OCI-LY7 (cell line): ENCODE measurements around the gene MN1. TPM values are rescaled to one million over a fixed set of nuclear protein-coding genes. Genes with fewer than 3 reads are reported as not detected.

Experiments
- BruUV-seq: library from RNA; stranded (reverse); fragments of 400-500 nt; replicated peaks from 2 replicates; lab custom pipeline; 2021; lab: Mats Ljungman, UMichigan
- CTCF ChIA-PET: fragments of 300-600 bp; sonication (Branson Sonifier 250); formaldehyde crosslinking; loops from one replicate; lab custom pipeline; 2022; ENCODE audit warnings: antibody characterized with exemption; ENCODE audit not compliant: unreplicated experiment; lab: Charles Lee
- POLR2A ChIA-PET: fragments of 300-600 bp; sonication (Branson Sonifier 250); formaldehyde crosslinking; loops from one replicate; lab custom pipeline; 2022; ENCODE audit warnings: antibody characterized with exemption; lab: Charles Lee
- DNase-seq: peaks from one replicate; pipeline ENCODE4 v3.0.0-alpha.2; 2015; ENCODE audit warnings: low spot score
- H2AFZ ChIP-seq: fragments of 200-600 bp; sonication (generic), shearing (Covaris generic); 2 replicates; pipeline ENCODE4 v1.6.1; 2014; ENCODE audit warnings: mild to moderate bottlenecking, antibody characterized with exemption, low read length, moderate library complexity
- H3K27ac ChIP-seq: fragments of 200-600 bp; sonication (generic); 2 replicates; pipeline ENCODE4 v1.5.1; 2014; ENCODE audit warnings: mixed run types, low read depth, mild to moderate bottlenecking, moderate library complexity, low read length, inconsistent platforms; ENCODE audit not compliant: poor library complexity, severe bottlenecking
- H3K36me3 ChIP-seq: fragments of 200-600 bp; sonication (generic); 2 replicates; pipeline ENCODE4 v1.6.1; 2014; ENCODE audit warnings: mild to moderate bottlenecking, antibody characterized with exemption, low read length, moderate library complexity, mixed read lengths; ENCODE audit not compliant: insufficient read depth
- H3K4me1 ChIP-seq: fragments of 200-600 bp; sonication (generic); 2 replicates; pipeline ENCODE4 v1.5.1; 2014; ENCODE audit warnings: mild to moderate bottlenecking, low read length; ENCODE audit not compliant: insufficient read depth, poor library complexity, severe bottlenecking
- H3K4me2 ChIP-seq: fragments of 200-600 bp; sonication (generic); 2 replicates; pipeline ENCODE4 v1.6.1; 2014; ENCODE audit warnings: mild to moderate bottlenecking, low read length
- H3K4me3 ChIP-seq: fragments of 200-600 bp; sonication (generic); 2 replicates; pipeline ENCODE4 v1.5.1; 2014; ENCODE audit warnings: mild to moderate bottlenecking, low read depth, low read length; ENCODE audit not compliant: poor library complexity, severe bottlenecking
- H3K79me2 ChIP-seq: fragments of 200-600 bp; sonication (generic); 2 replicates; pipeline ENCODE4 v1.6.1; 2016; ENCODE audit warnings: low read depth, mild to moderate bottlenecking, low read length, moderate library complexity, mixed read lengths; ENCODE audit not compliant: insufficient read depth
- H3K9me2 ChIP-seq: fragments of 200-600 bp; sonication (generic); 2 replicates; pipeline ENCODE4 v1.6.1; 2016; ENCODE audit warnings: mild to moderate bottlenecking, low read length, mixed read lengths; ENCODE audit not compliant: insufficient read depth
- H3K9me3 ChIP-seq: fragments of 200-600 bp; sonication (generic); 2 replicates; pipeline ENCODE4 v1.6.1; 2014; ENCODE audit warnings: mild to moderate bottlenecking, mixed run types, low read length, mixed read lengths
- H4K20me1 ChIP-seq: fragments of 200-600 bp; sonication (generic); 2 replicates; pipeline ENCODE4 v1.6.1; 2014; ENCODE audit warnings: mild to moderate bottlenecking, antibody characterized with exemption, low read length, moderate library complexity, mixed read lengths; ENCODE audit not compliant: insufficient read depth
- CTCF ChIP-seq: fragments of 200-600 bp; sonication (generic); conservative IDR thresholded peaks from 2 replicates; pipeline ENCODE4 v1.5.1; 2014; ENCODE audit warnings: mild to moderate bottlenecking, antibody characterized with exemption, low read length, moderate library complexity, mixed read lengths
- EZH2phosphoT487 ChIP-seq: fragments of 200-600 bp; sonication (generic); IDR thresholded peaks from 2 replicates; pipeline ENCODE4 v1.6.1; 2018; ENCODE audit warnings: low read depth, borderline replicate concordance, mild to moderate bottlenecking, mixed run types, antibody characterized with exemption, low read length, moderate library complexity, mixed read lengths
- intact Hi-C: fragments of 100-400 bp; cut with micrococcal nuclease; formaldehyde crosslinking; loops from one replicate; pipeline ENCODE4 v1.10.0; 2022; ENCODE audit not compliant: unreplicated experiment
- total RNA-seq, 2 experiments: library from RNA; depleted of rRNA in 1 of 2; stranded (reverse); fragments of >200 nt in 1 of 2; shearing (Covaris generic) in 1 of 2; gene quantifications; 2 replicates each; pipeline ENCODE4 v1.2.3, GENCODE V29; 2014 to 2022

The MN1 gene
- total RNA-seq, 2 experiments from 2014 or later = 0.47 TPM; not detected in 1

GRCh38 chr22:27779643-27780042, 21.9 kb downstream of the MN1 start:
- BruUV-seq = no TSS peak
- ChIA-PET POLR2A (no interaction called here), CTCF (no interaction called here)
- no peaks in the 10 kb centered on the region for H3K9me3 ChIP-seq
- H3K27ac ChIP-seq = no peak overlapping the region
- no peaks in the 10 kb centered on the region for H3K36me3 ChIP-seq
- H3K79me2 ChIP-seq = no peaks in the 10 kb centered on the region
- no peak for DNase-seq
- intact Hi-C loops = no loop called here
- TF ChIP-seq EZH2phosphoT487 = no peak
- TF ChIP-seq CTCF = no peak
- H2AFZ ChIP-seq = no peak overlapping the region
- no peaks in the 10 kb centered on the region for H3K9me2 ChIP-seq
- no peak overlapping the region for H3K4me3 ChIP-seq
- no peaks in the 10 kb centered on the region for H3K4me1 ChIP-seq
- no peaks in the 10 kb centered on the region for H4K20me1 ChIP-seq
- no peak overlapping the region for H3K4me2 ChIP-seq

- intact Hi-C loops = no loop called here
- Histone ChIP-seq H3K4me3 (no peak overlapping the region), H3K9me3 (no peaks in the 10 kb centered on the region), H3K36me3 (no peaks in the 10 kb centered on the region), H3K4me2 (no peak overlapping the region), H3K27ac (no peak overlapping the region), H3K4me1 (no peaks in the 10 kb centered on the region), H3K9me2 (no peaks in the 10 kb centered on the region), H4K20me1 (no peaks in the 10 kb centered on the region), H3K79me2 (no peaks in the 10 kb centered on the region), H2AFZ (no peak overlapping the region)
- CTCF ChIA-PET = no interaction called here
- no TSS peak for BruUV-seq
- POLR2A ChIA-PET = no interaction called here
- TF ChIP-seq CTCF = no peak
- no peak for TF ChIP-seq EZH2phosphoT487
- DNase-seq = no peak
Observed at GRCh38 chr22:27778294-27779090, 23.1 kb downstream of the MN1 start.

- ChIA-PET POLR2A (no interaction called here), CTCF (no interaction called here)
- TF ChIP-seq CTCF (no peak), EZH2phosphoT487 (no peak)
- Histone ChIP-seq H3K9me2 (no peaks in the 10 kb centered on the region), H2AFZ (no peak overlapping the region), H3K36me3 (no peaks in the 10 kb centered on the region), H3K79me2 (no peaks in the 10 kb centered on the region), H3K4me3 (no peak overlapping the region), H3K27ac (no peak overlapping the region), H3K4me2 (no peak overlapping the region), H3K4me1 (no peaks in the 10 kb centered on the region), H3K9me3 (no peaks in the 10 kb centered on the region), H4K20me1 (no peaks in the 10 kb centered on the region)
- no peak for DNase-seq
- BruUV-seq = no TSS peak
- intact Hi-C loops = no loop called here
Observed at GRCh38 chr22:27777128-27777527, 24.4 kb downstream of the MN1 start.
